HEK293 (cell line): ENCODE measurements around the gene EVI5.

ENCODE experiments used
- MZF1 ChIP-seq: fragments of 450-650 bp; formaldehyde crosslinking; IDR thresholded peaks from 2 replicates; pipeline ENCODE4 v1.5.1; 2017; ENCODE audit warnings: missing biosample characterization, missing genetic modification characterization, borderline replicate concordance
- PRDM1 ChIP-seq: fragments of 450-650 bp; formaldehyde crosslinking; IDR thresholded peaks from 2 replicates; pipeline ENCODE4; 2016; ENCODE audit warnings: missing biosample characterization, missing genetic modification characterization
- ZBTB8A ChIP-seq: fragments of 450-650 bp; formaldehyde crosslinking; IDR thresholded peaks from 2 replicates; pipeline ENCODE4 v1.5.1; 2016; ENCODE audit warnings: missing biosample characterization, missing genetic modification characterization
- ZFP3 ChIP-seq: fragments of 450-650 bp; formaldehyde crosslinking; IDR thresholded peaks from 2 replicates; pipeline ENCODE4 v1.5.1; 2016; ENCODE audit warnings: low read depth, missing biosample characterization, missing genetic modification characterization
- ZNF114 ChIP-seq: fragments of 450-650 bp; formaldehyde crosslinking; IDR thresholded peaks from 2 replicates; pipeline ENCODE4 v1.5.0; 2017; ENCODE audit warnings: missing biosample characterization, missing genetic modification characterization
- ZNF121 ChIP-seq: fragments of 450-650 bp; formaldehyde crosslinking; IDR thresholded peaks from 2 replicates; pipeline ENCODE4 v1.5.1; 2016; ENCODE audit warnings: missing biosample characterization, missing genetic modification characterization
- ZNF146 ChIP-seq: fragments of 450-650 bp; formaldehyde crosslinking; IDR thresholded peaks from 2 replicates; pipeline ENCODE4 v1.5.1; 2016; ENCODE audit warnings: missing biosample characterization, missing genetic modification characterization
- ZNF341 ChIP-seq: fragments of 450-650 bp; formaldehyde crosslinking; IDR thresholded peaks from 2 replicates; pipeline ENCODE4; 2016; ENCODE audit warnings: low read depth, missing biosample characterization, missing genetic modification characterization
- ZNF391 ChIP-seq: fragments of 450-650 bp; formaldehyde crosslinking; IDR thresholded peaks from 2 replicates; pipeline ENCODE4 v1.5.1; 2016; ENCODE audit warnings: low read depth, missing biosample characterization, missing genetic modification characterization, borderline replicate concordance
- ZNF433 ChIP-seq: fragments of 450-650 bp; formaldehyde crosslinking; IDR thresholded peaks from 2 replicates; pipeline ENCODE4 v1.5.1; 2016; ENCODE audit warnings: missing biosample characterization, missing genetic modification characterization, low read depth
- ZNF48 ChIP-seq: fragments of 450-650 bp; formaldehyde crosslinking; IDR thresholded peaks from 2 replicates; pipeline ENCODE4 v1.5.1; 2016; ENCODE audit warnings: missing biosample characterization, missing genetic modification characterization
- ZNF621 ChIP-seq: fragments of 450-650 bp; formaldehyde crosslinking; IDR thresholded peaks from 2 replicates; pipeline ENCODE4 v1.5.1; 2017; ENCODE audit warnings: missing biosample characterization, missing genetic modification characterization
- ZNF626 ChIP-seq: fragments of 450-650 bp; sonication (Bioruptor Pico); formaldehyde crosslinking; IDR thresholded peaks from 2 replicates; pipeline ENCODE4 v1.5.1; 2018; ENCODE audit warnings: missing biosample characterization, missing genetic modification characterization, inconsistent platforms
- ZNF629 ChIP-seq: fragments of 450-650 bp; formaldehyde crosslinking; IDR thresholded peaks from 2 replicates; pipeline ENCODE4 v1.5.1; 2017; ENCODE audit warnings: missing biosample characterization, missing genetic modification characterization
- ZNF76 ChIP-seq: fragments of 450-650 bp; formaldehyde crosslinking; IDR thresholded peaks from 2 replicates; pipeline ENCODE4; 2016; ENCODE audit warnings: low read depth, missing biosample characterization, missing genetic modification characterization, borderline replicate concordance
- ZNF768 ChIP-seq: fragments of 450-650 bp; formaldehyde crosslinking; IDR thresholded peaks from 2 replicates; pipeline ENCODE4 v1.5.1; 2018; ENCODE audit warnings: missing biosample characterization, mild to moderate bottlenecking, missing genetic modification characterization
- ZNF776 ChIP-seq: fragments of 450-650 bp; formaldehyde crosslinking; IDR thresholded peaks from 2 replicates; pipeline ENCODE4 v1.5.0; 2017; ENCODE audit warnings: missing biosample characterization, missing genetic modification characterization, borderline replicate concordance
- ZNF785 ChIP-seq: fragments of 450-650 bp; formaldehyde crosslinking; IDR thresholded peaks from 2 replicates; pipeline ENCODE4 v1.5.1; 2016; ENCODE audit warnings: missing biosample characterization, missing genetic modification characterization
- ZNF791 ChIP-seq: fragments of 450-650 bp; formaldehyde crosslinking; IDR thresholded peaks from 2 replicates; pipeline ENCODE4 v1.5.1; 2016; ENCODE audit warnings: missing biosample characterization, missing genetic modification characterization
- ZNF792 ChIP-seq: fragments of 450-650 bp; formaldehyde crosslinking; IDR thresholded peaks from 2 replicates; pipeline ENCODE4 v1.5.1; 2016; ENCODE audit warnings: missing biosample characterization, missing genetic modification characterization
- ZNF843 ChIP-seq: fragments of 450-650 bp; formaldehyde crosslinking; IDR thresholded peaks from 2 replicates; pipeline ENCODE4 v1.5.1; 2016; ENCODE audit warnings: missing biosample characterization, missing genetic modification characterization
- TF ChIP-seq, protein P1 (sequence below): fragments of 450-650 bp; formaldehyde crosslinking; IDR thresholded peaks from 2 replicates; pipeline ENCODE4 v1.5.1; 2017; ENCODE audit warnings: missing biosample characterization, missing genetic modification characterization
- TF ChIP-seq, protein P2 (sequence below): fragments of 450-650 bp; formaldehyde crosslinking; IDR thresholded peaks from 2 replicates; pipeline ENCODE4 v1.5.1; 2017; ENCODE audit warnings: missing biosample characterization, missing genetic modification characterization
- TF ChIP-seq, protein P3 (sequence below): fragments of 450-650 bp; formaldehyde crosslinking; IDR thresholded peaks from 2 replicates; pipeline ENCODE4 v1.5.1; 2016; ENCODE audit warnings: missing biosample characterization, missing genetic modification characterization, low read depth
- TF ChIP-seq, protein P4 (sequence below): fragments of 450-650 bp; formaldehyde crosslinking; IDR thresholded peaks from 2 replicates; pipeline ENCODE4; 2016; ENCODE audit warnings: missing biosample characterization, missing genetic modification characterization
- TF ChIP-seq, protein P5 (sequence below): fragments of 450-650 bp; formaldehyde crosslinking; IDR thresholded peaks from 2 replicates; pipeline ENCODE4 v1.5.1; 2016; ENCODE audit warnings: missing biosample characterization, missing genetic modification characterization
- TF ChIP-seq, protein P6 (sequence below): fragments of 450-650 bp; formaldehyde crosslinking; IDR thresholded peaks from 2 replicates; pipeline ENCODE4 v1.5.0; 2017; ENCODE audit warnings: missing biosample characterization, missing genetic modification characterization, borderline replicate concordance

The EVI5 gene

DNA sequence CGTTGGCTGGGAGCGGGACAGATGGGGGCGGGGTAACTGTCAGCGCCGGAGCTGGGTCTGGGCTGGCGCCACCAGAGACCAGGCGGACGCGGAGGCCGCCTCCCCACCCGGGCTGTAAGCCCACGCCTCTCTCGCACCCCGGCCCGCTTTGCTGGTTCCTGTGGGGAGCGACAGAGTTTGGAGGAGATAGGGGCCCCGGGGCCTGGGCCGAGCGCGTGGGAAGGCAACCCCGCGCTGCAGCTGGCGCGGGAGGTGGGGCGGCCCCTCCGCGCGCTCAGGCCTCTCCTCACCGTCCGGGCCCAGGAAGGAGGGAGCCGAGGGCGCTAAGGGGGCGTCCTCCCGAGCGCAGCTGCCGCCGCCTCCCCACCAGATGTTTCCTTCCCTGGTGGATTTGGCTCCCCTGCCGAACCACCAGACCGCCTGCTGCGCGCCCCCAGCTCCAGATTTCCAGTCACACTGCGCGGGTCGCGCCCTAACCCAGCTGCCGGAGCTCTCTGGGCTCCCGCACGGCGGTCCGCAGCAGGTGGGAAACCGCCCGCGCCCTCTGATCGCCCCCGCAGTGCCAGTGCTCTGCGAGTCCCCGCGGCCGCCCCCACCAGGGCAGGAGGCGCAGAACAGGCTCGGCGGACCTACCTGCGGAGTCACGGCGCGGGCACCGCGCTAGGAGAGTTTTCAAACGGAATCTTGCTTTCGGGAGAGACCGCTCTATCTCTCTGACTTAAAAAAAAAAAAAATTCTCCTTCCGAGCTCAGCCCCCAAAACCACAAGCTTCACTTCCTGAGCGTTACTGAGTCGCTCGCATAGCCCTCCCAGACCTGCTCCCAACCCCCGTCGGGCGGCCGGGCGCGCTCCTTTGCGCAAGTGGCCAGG lies 299.3 kb downstream of the EVI5 start (continued):
- TF ChIP-seq, protein P1, sequence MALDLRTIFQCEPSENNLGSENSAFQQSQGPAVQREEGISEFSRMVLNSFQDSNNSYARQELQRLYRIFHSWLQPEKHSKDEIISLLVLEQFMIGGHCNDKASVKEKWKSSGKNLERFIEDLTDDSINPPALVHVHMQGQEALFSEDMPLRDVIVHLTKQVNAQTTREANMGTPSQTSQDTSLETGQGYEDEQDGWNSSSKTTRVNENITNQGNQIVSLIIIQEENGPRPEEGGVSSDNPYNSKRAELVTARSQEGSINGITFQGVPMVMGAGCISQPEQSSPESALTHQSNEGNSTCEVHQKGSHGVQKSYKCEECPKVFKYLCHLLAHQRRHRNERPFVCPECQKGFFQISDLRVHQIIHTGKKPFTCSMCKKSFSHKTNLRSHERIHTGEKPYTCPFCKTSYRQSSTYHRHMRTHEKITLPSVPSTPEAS (tag by site-specific recombination): no peak
- TF ChIP-seq ZNF121 (tag by site-specific recombination) (no peak), ZNF433 (tag by site-specific recombination) (no peak), ZNF391 (peak; percentile 42; the same call in 1 of the 2 replicates), ZNF629 (tag by site-specific recombination) (peak; percentile 41; the same call in 1 of the 2 replicates), ZNF48 (tag by site-specific recombination) (no peak), ZNF76 (no peak), MZF1 (tag by site-specific recombination) (0 out of 2 replicates have a peak, but pooled peaks have one; percentile 24), ZNF843 (tag by site-specific recombination) (0 out of 2 replicates have a peak, but pooled peaks have one; percentile 57), ZNF791 (tag by site-specific recombination) (no peak), ZNF776 (tag by site-specific recombination) (no peak), ZNF621 (tag by site-specific recombination) (no peak), ZNF792 (tag by site-specific recombination) (no peak), ZFP3 (tag by site-specific recombination) (no peak), ZNF341 (tag by site-specific recombination) (no peak), ZNF114 (no peak), ZNF626 (tag by site-specific recombination) (no peak), ZBTB8A (tag by site-specific recombination) (peak; percentile 96), ZNF146 (tag by site-specific recombination) (no peak), ZNF785 (tag by site-specific recombination) (no peak), PRDM1 (0 out of 2 replicates have a peak, but pooled peaks have one; percentile 38), ZNF768 (tag by site-specific recombination) (no peak)
- TF ChIP-seq, protein P2, sequence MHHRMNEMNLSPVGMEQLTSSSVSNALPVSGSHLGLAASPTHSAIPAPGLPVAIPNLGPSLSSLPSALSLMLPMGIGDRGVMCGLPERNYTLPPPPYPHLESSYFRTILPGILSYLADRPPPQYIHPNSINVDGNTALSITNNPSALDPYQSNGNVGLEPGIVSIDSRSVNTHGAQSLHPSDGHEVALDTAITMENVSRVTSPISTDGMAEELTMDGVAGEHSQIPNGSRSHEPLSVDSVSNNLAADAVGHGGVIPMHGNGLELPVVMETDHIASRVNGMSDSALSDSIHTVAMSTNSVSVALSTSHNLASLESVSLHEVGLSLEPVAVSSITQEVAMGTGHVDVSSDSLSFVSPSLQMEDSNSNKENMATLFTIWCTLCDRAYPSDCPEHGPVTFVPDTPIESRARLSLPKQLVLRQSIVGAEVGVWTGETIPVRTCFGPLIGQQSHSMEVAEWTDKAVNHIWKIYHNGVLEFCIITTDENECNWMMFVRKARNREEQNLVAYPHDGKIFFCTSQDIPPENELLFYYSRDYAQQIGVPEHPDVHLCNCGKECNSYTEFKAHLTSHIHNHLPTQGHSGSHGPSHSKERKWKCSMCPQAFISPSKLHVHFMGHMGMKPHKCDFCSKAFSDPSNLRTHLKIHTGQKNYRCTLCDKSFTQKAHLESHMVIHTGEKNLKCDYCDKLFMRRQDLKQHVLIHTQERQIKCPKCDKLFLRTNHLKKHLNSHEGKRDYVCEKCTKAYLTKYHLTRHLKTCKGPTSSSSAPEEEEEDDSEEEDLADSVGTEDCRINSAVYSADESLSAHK: no peak
- TF ChIP-seq, protein P3, sequence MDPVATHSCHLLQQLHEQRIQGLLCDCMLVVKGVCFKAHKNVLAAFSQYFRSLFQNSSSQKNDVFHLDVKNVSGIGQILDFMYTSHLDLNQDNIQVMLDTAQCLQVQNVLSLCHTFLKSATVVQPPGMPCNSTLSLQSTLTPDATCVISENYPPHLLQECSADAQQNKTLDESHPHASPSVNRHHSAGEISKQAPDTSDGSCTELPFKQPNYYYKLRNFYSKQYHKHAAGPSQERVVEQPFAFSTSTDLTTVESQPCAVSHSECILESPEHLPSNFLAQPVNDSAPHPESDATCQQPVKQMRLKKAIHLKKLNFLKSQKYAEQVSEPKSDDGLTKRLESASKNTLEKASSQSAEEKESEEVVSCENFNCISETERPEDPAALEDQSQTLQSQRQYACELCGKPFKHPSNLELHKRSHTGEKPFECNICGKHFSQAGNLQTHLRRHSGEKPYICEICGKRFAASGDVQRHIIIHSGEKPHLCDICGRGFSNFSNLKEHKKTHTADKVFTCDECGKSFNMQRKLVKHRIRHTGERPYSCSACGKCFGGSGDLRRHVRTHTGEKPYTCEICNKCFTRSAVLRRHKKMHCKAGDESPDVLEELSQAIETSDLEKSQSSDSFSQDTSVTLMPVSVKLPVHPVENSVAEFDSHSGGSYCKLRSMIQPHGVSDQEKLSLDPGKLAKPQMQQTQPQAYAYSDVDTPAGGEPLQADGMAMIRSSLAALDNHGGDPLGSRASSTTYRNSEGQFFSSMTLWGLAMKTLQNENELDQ (tag by site-specific recombination): no peak
- TF ChIP-seq, protein P4, sequence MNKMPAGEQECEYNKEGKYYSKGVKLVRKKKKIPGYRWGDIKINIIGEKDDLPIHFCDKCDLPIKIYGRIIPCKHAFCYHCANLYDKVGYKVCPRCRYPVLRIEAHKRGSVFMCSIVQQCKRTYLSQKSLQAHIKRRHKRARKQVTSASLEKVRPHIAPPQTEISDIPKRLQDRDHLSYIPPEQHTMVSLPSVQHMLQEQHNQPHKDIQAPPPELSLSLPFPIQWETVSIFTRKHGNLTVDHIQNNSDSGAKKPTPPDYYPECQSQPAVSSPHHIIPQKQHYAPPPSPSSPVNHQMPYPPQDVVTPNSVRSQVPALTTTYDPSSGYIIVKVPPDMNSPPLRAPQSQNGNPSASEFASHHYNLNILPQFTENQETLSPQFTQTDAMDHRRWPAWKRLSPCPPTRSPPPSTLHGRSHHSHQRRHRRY (tag by site-specific recombination): no peak
- TF ChIP-seq, protein P5, sequence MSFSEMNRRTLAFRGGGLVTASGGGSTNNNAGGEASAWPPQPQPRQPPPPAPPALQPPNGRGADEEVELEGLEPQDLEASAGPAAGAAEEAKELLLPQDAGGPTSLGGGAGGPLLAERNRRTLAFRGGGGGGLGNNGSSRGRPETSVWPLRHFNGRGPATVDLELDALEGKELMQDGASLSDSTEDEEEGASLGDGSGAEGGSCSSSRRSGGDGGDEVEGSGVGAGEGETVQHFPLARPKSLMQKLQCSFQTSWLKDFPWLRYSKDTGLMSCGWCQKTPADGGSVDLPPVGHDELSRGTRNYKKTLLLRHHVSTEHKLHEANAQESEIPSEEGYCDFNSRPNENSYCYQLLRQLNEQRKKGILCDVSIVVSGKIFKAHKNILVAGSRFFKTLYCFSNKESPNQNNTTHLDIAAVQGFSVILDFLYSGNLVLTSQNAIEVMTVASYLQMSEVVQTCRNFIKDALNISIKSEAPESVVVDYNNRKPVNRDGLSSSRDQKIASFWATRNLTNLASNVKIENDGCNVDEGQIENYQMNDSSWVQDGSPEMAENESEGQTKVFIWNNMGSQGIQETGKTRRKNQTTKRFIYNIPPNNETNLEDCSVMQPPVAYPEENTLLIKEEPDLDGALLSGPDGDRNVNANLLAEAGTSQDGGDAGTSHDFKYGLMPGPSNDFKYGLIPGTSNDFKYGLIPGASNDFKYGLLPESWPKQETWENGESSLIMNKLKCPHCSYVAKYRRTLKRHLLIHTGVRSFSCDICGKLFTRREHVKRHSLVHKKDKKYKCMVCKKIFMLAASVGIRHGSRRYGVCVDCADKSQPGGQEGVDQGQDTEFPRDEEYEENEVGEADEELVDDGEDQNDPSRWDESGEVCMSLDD (tag by site-specific recombination): peak; percentile 87
- TF ChIP-seq, protein P6, sequence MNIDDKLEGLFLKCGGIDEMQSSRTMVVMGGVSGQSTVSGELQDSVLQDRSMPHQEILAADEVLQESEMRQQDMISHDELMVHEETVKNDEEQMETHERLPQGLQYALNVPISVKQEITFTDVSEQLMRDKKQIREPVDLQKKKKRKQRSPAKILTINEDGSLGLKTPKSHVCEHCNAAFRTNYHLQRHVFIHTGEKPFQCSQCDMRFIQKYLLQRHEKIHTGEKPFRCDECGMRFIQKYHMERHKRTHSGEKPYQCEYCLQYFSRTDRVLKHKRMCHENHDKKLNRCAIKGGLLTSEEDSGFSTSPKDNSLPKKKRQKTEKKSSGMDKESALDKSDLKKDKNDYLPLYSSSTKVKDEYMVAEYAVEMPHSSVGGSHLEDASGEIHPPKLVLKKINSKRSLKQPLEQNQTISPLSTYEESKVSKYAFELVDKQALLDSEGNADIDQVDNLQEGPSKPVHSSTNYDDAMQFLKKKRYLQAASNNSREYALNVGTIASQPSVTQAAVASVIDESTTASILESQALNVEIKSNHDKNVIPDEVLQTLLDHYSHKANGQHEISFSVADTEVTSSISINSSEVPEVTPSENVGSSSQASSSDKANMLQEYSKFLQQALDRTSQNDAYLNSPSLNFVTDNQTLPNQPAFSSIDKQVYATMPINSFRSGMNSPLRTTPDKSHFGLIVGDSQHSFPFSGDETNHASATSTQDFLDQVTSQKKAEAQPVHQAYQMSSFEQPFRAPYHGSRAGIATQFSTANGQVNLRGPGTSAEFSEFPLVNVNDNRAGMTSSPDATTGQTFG: no peak
